HCEC 1CT (cell line): ENCODE results near the gene TRPC4AP.
A peak's percentile ranks its signal among the peaks of the same experiment; 100 is the strongest.

Experiments used
- DNase-seq: peaks from one replicate; pipeline ENCODE4 v3.0.0-alpha.2; 2017

Gene TRPC4AP

GRCh38 chr20:35055445-35056276, 36.9 kb downstream of the TRPC4AP start:
- DNase-seq, result no peak

- DNase-seq, result no peak
Observed at GRCh38 chr20:35054814-35055213, 37.8 kb downstream of the TRPC4AP start.

GRCh38 chr20:35052616-35053015, 40.0 kb downstream of the TRPC4AP start:
- DNase-seq, result peak; percentile 14

GRCh38 chr20:35049776-35050352, 42.7 kb downstream of the TRPC4AP start:
- no peak for DNase-seq

GRCh38 chr20:35048739-35049138, 43.9 kb downstream of the TRPC4AP start:
- no peak for DNase-seq

GRCh38 chr20:35042268-35042667, 50.3 kb downstream of the TRPC4AP start:
- no peak for DNase-seq

GRCh38 chr20:35040646-35041045, 52.0 kb downstream of the TRPC4AP start:
- no peak for DNase-seq

- no peak for DNase-seq
Observed at GRCh38 chr20:35039846-35040489, 52.6 kb downstream of the TRPC4AP start.

GRCh38 chr20:35039146-35039545, 53.5 kb downstream of the TRPC4AP start:
- DNase-seq, result no peak

GRCh38 chr20:35034145-35034544, 58.5 kb downstream of the TRPC4AP start:
- no peak for DNase-seq

- no peak for DNase-seq
Observed at GRCh38 chr20:35030136-35030535, 62.5 kb downstream of the TRPC4AP start.

GRCh38 chr20:35027301-35027700, 65.3 kb downstream of the TRPC4AP start:
- no peak for DNase-seq

GRCh38 chr20:35025116-35025515, 67.5 kb downstream of the TRPC4AP start:
- no peak for DNase-seq

GRCh38 chr20:35023624-35024023, 69.0 kb downstream of the TRPC4AP start:
- DNase-seq, result no peak

GRCh38 chr20:35021831-35022230, 70.8 kb downstream of the TRPC4AP start:
- no peak for DNase-seq

GRCh38 chr20:35021063-35021462, 71.5 kb downstream of the TRPC4AP start:
- no peak for DNase-seq

- no peak for DNase-seq
Observed at GRCh38 chr20:35020108-35020928, 72.3 kb downstream of the TRPC4AP start.

GRCh38 chr20:35018590-35019371, 73.8 kb downstream of the TRPC4AP start:
- no peak for DNase-seq

GRCh38 chr20:35017099-35017835, 75.3 kb downstream of the TRPC4AP start:
- no peak for DNase-seq

- DNase-seq, result no peak
Observed at GRCh38 chr20:35015863-35016193, 76.8 kb downstream of the TRPC4AP start.

- no peak for DNase-seq
Observed at GRCh38 chr20:35014537-35014936, 78.1 kb downstream of the TRPC4AP start.
